ENCODE data around the gene ZNF366. TPM values are rescaled to one million over a fixed set of nuclear protein-coding genes. Genes with fewer than 3 reads are reported as not detected.
"Not testable (repeated sequence)": the region's sequence is repeated elsewhere in the genome, so short reads cannot be mapped to it uniquely, and the experiment has no call there.

Gene ZNF366
- total RNA-seq, 2 donors from 2014 or later = 7.0 to 9.1 TPM

- DNase-seq (peak; percentile 43), ATAC-seq (peak; percentile 94 to 97)
- intact Hi-C loops (cut with DNase I) = no loop called here
Measured at GRCh38 chr5:72427488-72428437, 79.4 kb downstream of the ZNF366 start.

GRCh38 chr5:72427016-72427415 lies 80.2 kb downstream of the ZNF366 start:
- DNase-seq (no peak), ATAC-seq (no peak)
- intact Hi-C loops (cut with DNase I) = no loop called here

- DNase-seq (no peak), ATAC-seq (no peak)
- intact Hi-C loops (cut with DNase I) = no loop called here
Measured at GRCh38 chr5:72426019-72426418, 81.2 kb downstream of the ZNF366 start.

- intact Hi-C loops (cut with DNase I) = no loop called here
- ATAC-seq (no peak), DNase-seq (no peak)
Measured at GRCh38 chr5:72418271-72418670, 88.9 kb downstream of the ZNF366 start.

- no peak for ATAC-seq
- DNase-seq = no peak
- intact Hi-C loops (cut with DNase I) = no loop called here
Measured at GRCh38 chr5:72417333-72418062, 89.7 kb downstream of the ZNF366 start.

- intact Hi-C loops (cut with DNase I) = no loop called here
- ATAC-seq (no peak), DNase-seq (no peak)
Measured at GRCh38 chr5:72415616-72416325, 91.4 kb downstream of the ZNF366 start.

- ATAC-seq = no peak
- intact Hi-C loops (cut with DNase I) = no loop called here
- no peak for DNase-seq
Measured at GRCh38 chr5:72412283-72413055, 94.7 kb downstream of the ZNF366 start.

- ATAC-seq = no peak
- DNase-seq = no peak
- intact Hi-C loops (cut with DNase I) = no loop called here
Measured at GRCh38 chr5:72410688-72411295, 96.4 kb downstream of the ZNF366 start.

GRCh38 chr5:72408603-72409002 lies 98.6 kb downstream of the ZNF366 start:
- ATAC-seq (peak in 1 of 2 donors; percentile 31), DNase-seq (no peak)
- intact Hi-C loops (cut with DNase I) = no loop called here

GRCh38 chr5:72408127-72408526 lies 99.1 kb downstream of the ZNF366 start:
- DNase-seq (no peak), ATAC-seq (no peak)
- intact Hi-C loops (cut with DNase I) = no loop called here

GRCh38 chr5:72407541-72407940 lies 99.7 kb downstream of the ZNF366 start:
- intact Hi-C loops (cut with DNase I) = no loop called here
- DNase-seq = no peak
- ATAC-seq = no peak

GRCh38 chr5:72407078-72407477 lies 100.1 kb downstream of the ZNF366 start:
- no peak for ATAC-seq
- no peak for DNase-seq
- intact Hi-C loops (cut with DNase I) = no loop called here

- ATAC-seq; intact Hi-C loops (cut with DNase I); DNase-seq: not testable (repeated sequence)
Measured at GRCh38 chr5:72404771-72405170, 102.4 kb downstream of the ZNF366 start.

GRCh38 chr5:72402959-72403628 lies 104.1 kb downstream of the ZNF366 start:
- intact Hi-C loops (cut with DNase I) = no loop called here
- peak; percentile 39 for DNase-seq
- ATAC-seq = peak in 1 of 2 donors; percentile 15

GRCh38 chr5:72402381-72402890 lies 104.8 kb downstream of the ZNF366 start:
- peak; percentile 15 to 40 for ATAC-seq
- intact Hi-C loops (cut with DNase I) = no loop called here

GRCh38 chr5:72400950-72401349 lies 106.3 kb downstream of the ZNF366 start:
- no peak for DNase-seq
- no peak for ATAC-seq
- intact Hi-C loops (cut with DNase I) = no loop called here

More at GRCh38 chr5:72402381-72402890, 104.8 kb downstream of the ZNF366 start:
- DNase-seq = no peak

- intact Hi-C loops (cut with DNase I) = no loop called here
- no peak for DNase-seq
- no peak for ATAC-seq
Measured at GRCh38 chr5:72397836-72398235, 109.4 kb downstream of the ZNF366 start.

GRCh38 chr5:72394688-72395087 lies 112.5 kb downstream of the ZNF366 start:
- intact Hi-C loops (cut with DNase I) = no loop called here
- DNase-seq (no peak), ATAC-seq (peak in 1 of 2 donors; percentile 22)
